ENCODE measurements around the gene SPN. TPM values are rescaled to one million over a fixed set of nuclear protein-coding genes. Genes with fewer than 3 reads are reported as not detected.

The SPN gene
- total RNA-seq, 1 donor from 2014 or later, result 7.4 TPM

DNA sequence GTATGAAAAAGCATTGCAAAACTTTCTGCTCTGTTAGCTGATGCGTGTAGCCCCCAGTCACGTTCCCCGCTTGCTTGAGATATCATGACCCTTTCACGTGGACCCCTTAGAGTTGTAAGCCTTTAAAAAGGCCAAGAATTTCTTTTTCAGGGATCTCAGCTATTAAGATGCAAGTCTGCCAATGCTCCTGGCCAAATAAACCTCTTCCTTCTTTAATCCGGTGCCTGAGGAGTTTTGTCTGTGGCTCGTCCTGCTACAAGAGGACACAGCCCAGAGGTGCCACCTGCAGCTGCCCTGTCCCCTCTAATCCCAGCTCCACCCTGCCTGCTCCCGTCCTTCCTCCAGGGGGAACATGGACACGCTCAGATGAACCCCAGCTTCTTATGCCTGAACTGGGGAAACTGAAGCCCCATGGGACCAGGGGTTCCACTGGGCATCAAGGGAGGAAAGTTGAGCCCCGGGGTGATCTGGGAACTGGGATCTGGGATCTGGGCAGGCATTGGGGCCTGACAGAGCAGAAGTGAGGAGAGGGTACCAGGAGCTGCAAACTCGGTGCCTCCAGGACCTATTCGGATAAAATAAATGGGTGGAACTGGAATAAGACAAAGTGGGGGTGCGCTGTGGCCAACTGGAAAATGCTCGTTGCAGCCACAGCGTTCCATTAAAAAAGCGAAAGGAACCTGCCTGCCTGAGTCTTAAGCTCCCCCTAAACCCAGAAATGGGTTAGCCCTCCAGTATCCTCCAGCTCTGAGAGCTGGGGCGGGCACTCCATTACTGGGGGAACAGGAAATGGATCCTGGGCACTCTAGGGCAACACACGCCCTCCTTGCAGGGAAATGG lies 35.7 kb downstream of the SPN start:
- Histone ChIP-seq H3K9me3 (no peaks in the 10 kb centered on the region), H3K27ac (no peak overlapping the region), H3K4me3 (no peak overlapping the region), H3K27me3 (no peaks in the 10 kb centered on the region), H3K4me1 (peaks cover 9% of the 10 kb centered on the region), H3K36me3 (no peaks in the 10 kb centered on the region)
- TF ChIP-seq, protein P1, sequence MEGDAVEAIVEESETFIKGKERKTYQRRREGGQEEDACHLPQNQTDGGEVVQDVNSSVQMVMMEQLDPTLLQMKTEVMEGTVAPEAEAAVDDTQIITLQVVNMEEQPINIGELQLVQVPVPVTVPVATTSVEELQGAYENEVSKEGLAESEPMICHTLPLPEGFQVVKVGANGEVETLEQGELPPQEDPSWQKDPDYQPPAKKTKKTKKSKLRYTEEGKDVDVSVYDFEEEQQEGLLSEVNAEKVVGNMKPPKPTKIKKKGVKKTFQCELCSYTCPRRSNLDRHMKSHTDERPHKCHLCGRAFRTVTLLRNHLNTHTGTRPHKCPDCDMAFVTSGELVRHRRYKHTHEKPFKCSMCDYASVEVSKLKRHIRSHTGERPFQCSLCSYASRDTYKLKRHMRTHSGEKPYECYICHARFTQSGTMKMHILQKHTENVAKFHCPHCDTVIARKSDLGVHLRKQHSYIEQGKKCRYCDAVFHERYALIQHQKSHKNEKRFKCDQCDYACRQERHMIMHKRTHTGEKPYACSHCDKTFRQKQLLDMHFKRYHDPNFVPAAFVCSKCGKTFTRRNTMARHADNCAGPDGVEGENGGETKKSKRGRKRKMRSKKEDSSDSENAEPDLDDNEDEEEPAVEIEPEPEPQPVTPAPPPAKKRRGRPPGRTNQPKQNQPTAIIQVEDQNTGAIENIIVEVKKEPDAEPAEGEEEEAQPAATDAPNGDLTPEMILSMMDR (IDR thresholded peaks at IDR 0.05), result no peak
- TF ChIP-seq POLR2AphosphoS5 (IDR thresholded peaks at IDR 0.05; ENCODE audit: insufficient read depth in 1 of 2, low read depth in 1 of 2), result no peak
- TF ChIP-seq POLR2A (IDR thresholded peaks at IDR 0.05), result no peak
- intact Hi-C loops (cut with DNase I), result no loop called here
- no peak for DNase-seq (ENCODE audit: extremely low spot score in 2 of 2)

DNA sequence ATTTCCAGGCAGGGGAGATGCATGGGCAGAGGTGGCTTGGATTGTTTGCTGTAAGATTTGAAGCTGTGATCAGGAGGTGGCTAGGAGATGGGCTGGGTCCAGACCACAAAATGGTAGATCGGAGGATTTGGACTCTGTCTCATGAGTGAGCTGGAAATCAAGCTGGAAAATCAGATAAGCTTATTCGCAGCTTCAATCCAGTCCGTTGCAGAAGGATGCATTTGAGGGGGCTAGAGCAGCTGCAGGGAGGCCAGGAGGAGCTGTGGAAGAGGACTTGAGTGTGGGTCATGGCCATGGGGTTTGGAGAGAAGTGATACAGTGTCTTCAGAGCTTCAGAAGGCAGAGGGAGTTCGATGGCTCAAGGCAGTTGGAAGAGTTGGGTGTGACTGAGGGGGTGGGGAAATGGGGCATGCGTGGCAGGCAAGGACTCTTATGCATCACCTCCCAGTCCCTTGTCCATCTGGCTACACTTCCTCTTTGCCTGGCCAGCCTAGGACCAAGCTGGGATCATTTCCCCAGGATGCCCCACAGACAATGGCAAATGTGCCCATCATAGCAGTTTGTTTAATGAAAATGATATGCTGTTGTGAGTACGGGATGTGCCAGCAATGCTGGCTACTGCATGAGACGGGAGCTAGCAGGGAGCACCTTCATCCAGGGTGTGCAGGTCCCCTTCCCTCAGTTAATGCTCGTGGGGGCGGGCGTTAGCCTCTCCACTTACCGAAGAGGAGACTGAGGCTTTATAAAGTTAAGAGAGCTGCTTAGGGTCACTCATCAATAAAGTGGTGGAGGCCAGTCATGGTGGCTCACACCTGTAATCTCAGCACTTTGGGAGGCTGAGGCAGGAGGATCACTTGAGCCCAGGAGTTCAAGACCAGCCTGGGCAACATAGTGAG lies 36.5 kb downstream of the SPN start:
- H3K4me3 ChIP-seq, result no peak overlapping the region
- H3K4me1 ChIP-seq, result peaks cover 9% of the 10 kb centered on the region
- H3K9me3 ChIP-seq, result no peaks in the 10 kb centered on the region
- H3K27me3 ChIP-seq, result no peaks in the 10 kb centered on the region
- no peak overlapping the region for H3K27ac ChIP-seq
- no peaks in the 10 kb centered on the region for H3K36me3 ChIP-seq
- no peak for TF ChIP-seq POLR2A (IDR thresholded peaks at IDR 0.05)
- TF ChIP-seq POLR2AphosphoS5 (IDR thresholded peaks at IDR 0.05; ENCODE audit: insufficient read depth in 1 of 2, low read depth in 1 of 2), result no peak
- TF ChIP-seq, protein P1 (IDR thresholded peaks at IDR 0.05), result no peak
- intact Hi-C loops (cut with DNase I), result no loop called here
- no peak for DNase-seq (ENCODE audit: extremely low spot score in 2 of 2)

DNA sequence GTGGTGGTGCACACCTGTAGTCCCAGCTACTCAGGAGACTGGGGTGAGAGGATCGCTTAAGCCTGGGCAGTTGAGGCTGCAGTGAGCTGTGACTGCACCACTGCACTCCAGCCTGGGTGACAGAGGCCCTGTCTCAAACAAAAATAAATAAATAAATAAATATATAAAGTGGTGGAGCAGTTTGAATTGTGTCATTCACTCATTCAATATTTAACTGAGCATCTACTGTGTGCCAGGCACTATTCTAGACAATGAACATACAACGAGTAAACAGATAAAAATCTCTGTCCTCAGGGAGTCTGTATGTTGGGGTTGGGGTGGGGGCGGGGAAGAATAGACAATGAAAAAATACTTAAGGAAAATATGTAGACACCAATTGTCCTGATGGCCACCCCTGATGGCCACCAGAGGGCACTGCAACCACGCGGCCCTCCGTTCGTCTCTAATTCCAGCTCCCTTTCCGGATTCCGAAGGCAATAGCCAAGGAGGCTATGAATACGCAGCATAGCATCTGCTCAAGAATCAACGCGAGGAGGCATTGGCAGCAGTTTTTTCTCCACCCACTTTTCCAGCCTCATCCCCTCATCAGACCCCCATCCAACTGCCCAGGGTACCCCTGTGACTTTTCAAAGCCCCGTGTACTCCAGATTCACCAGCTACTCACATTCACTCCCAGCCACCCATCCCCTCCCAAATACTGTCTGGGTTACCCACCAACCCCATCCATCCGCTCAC lies 37.4 kb downstream of the SPN start:
- no peaks in the 10 kb centered on the region for H3K36me3 ChIP-seq
- no peaks in the 10 kb centered on the region for H3K9me3 ChIP-seq
- no peak for DNase-seq (ENCODE audit: extremely low spot score in 2 of 2)
- H3K4me1 ChIP-seq, result peaks cover 4% of the 10 kb centered on the region
- peak overlapping the region in 1 of 2 donors; percentile 24 for H3K4me3 ChIP-seq
- intact Hi-C loops (cut with DNase I), result no loop called here
- H3K27ac ChIP-seq, result no peak overlapping the region
- TF ChIP-seq POLR2AphosphoS5 (IDR thresholded peaks at IDR 0.05; ENCODE audit: insufficient read depth in 1 of 2, low read depth in 1 of 2) (peak in 1 of 2 donors; percentile 67), POLR2A (IDR thresholded peaks at IDR 0.05) (no peak)
- TF ChIP-seq, protein P1 (IDR thresholded peaks at IDR 0.05), result peak; percentile 62 to 94 (median 76)
- H3K27me3 ChIP-seq, result no peaks in the 10 kb centered on the region

DNA sequence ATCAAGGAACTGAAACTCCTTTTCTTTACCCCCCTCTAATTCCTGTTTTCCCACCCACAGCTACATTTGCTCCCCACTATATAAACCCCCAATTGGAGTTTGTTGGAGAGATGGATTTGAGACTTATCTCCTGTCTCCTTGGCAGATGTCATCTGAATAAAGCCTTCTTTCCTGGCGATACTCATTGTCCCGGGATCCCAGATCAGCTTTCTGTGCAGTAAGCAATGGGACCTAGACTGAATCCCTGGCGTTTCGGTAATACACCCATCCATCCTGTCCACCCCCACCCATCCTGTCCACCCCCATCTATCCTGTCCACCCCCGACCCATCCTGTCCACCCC lies 38.1 kb downstream of the SPN start:
- intact Hi-C loops (cut with DNase I), result no loop called here
- H3K4me3 ChIP-seq, result no peak overlapping the region
- no peak overlapping the region for H3K27ac ChIP-seq
- TF ChIP-seq, protein P1 (IDR thresholded peaks at IDR 0.05), result no peak
- no peak for TF ChIP-seq POLR2AphosphoS5 (IDR thresholded peaks at IDR 0.05; ENCODE audit: insufficient read depth in 1 of 2, low read depth in 1 of 2)
- no peak for TF ChIP-seq POLR2A (IDR thresholded peaks at IDR 0.05)
- H3K27me3 ChIP-seq, result no peaks in the 10 kb centered on the region
- DNase-seq (ENCODE audit: extremely low spot score in 2 of 2), result no peak
- H3K9me3 ChIP-seq, result no peaks in the 10 kb centered on the region
- H3K36me3 ChIP-seq, result no peaks in the 10 kb centered on the region
- H3K4me1 ChIP-seq, result peaks cover 4% of the 10 kb centered on the region

All from vagina (tissue), 2 donors.